ENCODE measurements around the gene LRBA. TPM values are rescaled to one million over a fixed set of nuclear protein-coding genes. Genes with fewer than 3 reads are reported as not detected.

Gene LRBA
- polyA plus RNA-seq, 2 of the 4 experiments (the other 2 are of a cell fraction): 10.7 to 25.1 TPM

GRCh38 chr4:150237110-150237872 is 777.8 kb downstream of the LRBA start:
- H3K9me3 ChIP-seq: no peaks in the 10 kb centered on the region
- peaks cover 53% of the 10 kb centered on the region for H3K4me1 ChIP-seq
- H3K27ac ChIP-seq: peak overlapping the region; percentile 85 to 88
- DNase-seq (ENCODE audit: low read depth in 1 of 2, low spot score in 1 of 2): peak; percentile 46 to 83
- peak; percentile 95 for FAIRE-seq
- H3K4me3 ChIP-seq: peak overlapping the region; percentile 23; the same call in 1 of the 3 replicates
- ATAC-seq: peak; percentile 75 to 83; a peak in 5 of 6 replicates
- TF ChIP-seq FOSL2 (IDR thresholded peaks at IDR 0.05) (peak; percentile 77), FOSL2 (CRISPR knock-in tag; IDR thresholded peaks at IDR 0.05) (peak; percentile 93), POLR2AphosphoS2 (conservative IDR thresholded peaks at IDR 0.05; ENCODE audit: low read length) (no peak), MAFK (IDR thresholded peaks at IDR 0.05; ENCODE audit: partially characterized antibody) (peak; percentile 83), RAD21 (conservative IDR thresholded peaks at IDR 0.05 in 1 of 2, IDR thresholded peaks at IDR 0.05 in 1 of 2) (no peak), RNF2 (IDR thresholded peaks at IDR 0.05; ENCODE audit: borderline replicate concordance, low read depth) (no peak), GATA3 (IDR thresholded peaks at IDR 0.05; ENCODE audit: borderline replicate concordance) (peak; percentile 81; the same call in 1 of the 2 replicates), CEBPB (IDR thresholded peaks at IDR 0.05) (peak in 1 of 2 experiments; percentile 48; a peak in 1 of 4 replicates), RFX5 (IDR thresholded peaks at IDR 0.05) (no peak), HOXA7 (CRISPR knock-in tag; IDR thresholded peaks at IDR 0.05) (no peak), PHF8 (IDR thresholded peaks at IDR 0.05; ENCODE audit: borderline replicate concordance, low read depth) (no peak), JUNB (IDR thresholded peaks at IDR 0.05) (peak; percentile 78), EP300 (IDR thresholded peaks at IDR 0.05) (peak in 1 of 2 experiments; percentile 36; a peak in 1 of 5 replicates), CBX2 (IDR thresholded peaks at IDR 0.05; ENCODE audit: borderline replicate concordance, low read depth) (no peak), REST (IDR thresholded peaks at IDR 0.05) (no peak), NFE2L2 (conservative IDR thresholded peaks at IDR 0.05; ENCODE audit: low read length) (no peak), POLR2A (IDR thresholded peaks at IDR 0.05; ENCODE audit: low read length) (no peak), TP53 (CRISPR knock-in tag; IDR thresholded peaks at IDR 0.05) (no peak)
- TF ChIP-seq, protein P1, sequence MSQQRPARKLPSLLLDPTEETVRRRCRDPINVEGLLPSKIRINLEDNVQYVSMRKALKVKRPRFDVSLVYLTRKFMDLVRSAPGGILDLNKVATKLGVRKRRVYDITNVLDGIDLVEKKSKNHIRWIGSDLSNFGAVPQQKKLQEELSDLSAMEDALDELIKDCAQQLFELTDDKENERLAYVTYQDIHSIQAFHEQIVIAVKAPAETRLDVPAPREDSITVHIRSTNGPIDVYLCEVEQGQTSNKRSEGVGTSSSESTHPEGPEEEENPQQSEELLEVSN (IDR thresholded peaks at IDR 0.05; ENCODE audit: borderline replicate concordance, low read depth): no peak
- TF ChIP-seq, protein P2, sequence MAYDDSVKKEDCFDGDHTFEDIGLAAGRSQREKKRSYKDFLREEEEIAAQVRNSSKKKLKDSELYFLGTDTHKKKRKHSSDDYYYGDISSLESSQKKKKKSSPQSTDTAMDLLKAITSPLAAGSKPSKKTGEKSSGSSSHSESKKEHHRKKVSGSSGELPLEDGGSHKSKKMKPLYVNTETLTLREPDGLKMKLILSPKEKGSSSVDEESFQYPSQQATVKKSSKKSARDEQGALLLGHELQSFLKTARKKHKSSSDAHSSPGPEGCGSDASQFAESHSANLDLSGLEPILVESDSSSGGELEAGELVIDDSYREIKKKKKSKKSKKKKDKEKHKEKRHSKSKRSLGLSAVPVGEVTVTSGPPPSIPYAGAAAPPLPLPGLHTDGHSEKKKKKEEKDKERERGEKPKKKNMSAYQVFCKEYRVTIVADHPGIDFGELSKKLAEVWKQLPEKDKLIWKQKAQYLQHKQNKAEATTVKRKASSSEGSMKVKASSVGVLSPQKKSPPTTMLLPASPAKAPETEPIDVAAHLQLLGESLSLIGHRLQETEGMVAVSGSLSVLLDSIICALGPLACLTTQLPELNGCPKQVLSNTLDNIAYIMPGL (CRISPR knock-in tag; IDR thresholded peaks at IDR 0.05; ENCODE audit: borderline replicate concordance): no peak
- TF ChIP-seq, protein P3, sequence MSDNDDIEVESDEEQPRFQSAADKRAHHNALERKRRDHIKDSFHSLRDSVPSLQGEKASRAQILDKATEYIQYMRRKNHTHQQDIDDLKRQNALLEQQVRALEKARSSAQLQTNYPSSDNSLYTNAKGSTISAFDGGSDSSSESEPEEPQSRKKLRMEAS (IDR thresholded peaks at IDR 0.05): 0 out of 2 replicates have a peak, but pooled peaks have one; percentile 31
- 4% methylated on average over 6 of the region's 6 CpGs for WGBS (ENCODE audit: missing lambda C conversion rate)
- H3K4me2 ChIP-seq: peak overlapping the region; percentile 82
- POLR2A ChIA-PET: no interaction called here
- CTCF ChIA-PET: no interaction called here

Data from A549 (cell line).